GM12878 (cell line): ENCODE results near the gene RBM44. TPM values are rescaled to one million over a fixed set of nuclear protein-coding genes. Genes with fewer than 3 reads are reported as not detected.

ENCODE experiments used
- ATAC-seq: fragments of 200-7000 bp; cut with Tn5 transposase; 3 replicates; pipeline ENCODE4 v1.9.1; 2020; ENCODE audit warnings: mild to moderate bottlenecking, moderate library complexity
- BruUV-seq: library from RNA; stranded (reverse); fragments of 400-500 nt; replicated peaks from 2 replicates; lab custom pipeline; 2021; lab: Mats Ljungman, UMichigan
- CTCF ChIA-PET: fragments of 300-600 bp; sonication (Branson Sonifier 250); formaldehyde crosslinking; extraction: SDS; loops from one replicate; lab custom pipeline; 2021; ENCODE audit warnings: inconsistent platforms; lab: Yijun Ruan, JAX
- POLR2A ChIA-PET: fragments of 350-600 bp; formaldehyde crosslinking; extraction: SDS; loops from one replicate; lab custom pipeline; 2021; ENCODE audit warnings: inconsistent platforms; lab: Charles Lee
- RAD21 ChIA-PET: fragments of 300-600 bp; sonication (Branson Sonifier 250); formaldehyde crosslinking; loops from one replicate; lab custom pipeline; 2023; ENCODE audit warnings: antibody characterized with exemption; ENCODE audit not compliant: unreplicated experiment; lab: Charles Lee
- SMC1A ChIA-PET: fragments of 300-600 bp; sonication (Branson Sonifier 250); formaldehyde crosslinking; loops from one replicate; lab custom pipeline; 2023; ENCODE audit not compliant: unreplicated experiment, uncharacterized antibody; lab: Charles Lee
- DNase-seq: peaks from one replicate; pipeline ENCODE4 v3.0.0-alpha.2; 2011; ENCODE audit warnings: low read depth, low spot score
- FAIRE-seq: peaks from 3 replicates; lab custom pipeline; 2011; peaks lifted over from hg19 to GRCh38; lab: Jason Lieb, UNC
- H2AFZ ChIP-seq: 2 replicates; pipeline ENCODE4 v1.6.0; 2011; ENCODE audit warnings: low read depth, low read length, control low read depth; ENCODE audit not compliant: control insufficient read depth
- H3K27ac ChIP-seq: 2 replicates; pipeline ENCODE4 v1.5.1; 2011; ENCODE audit warnings: control low read depth; ENCODE audit not compliant: control insufficient read depth, insufficient read depth
- H3K27me3 ChIP-seq, 2 experiments: replicated peaks in 1 of 2; 2 replicates each; pipeline versions ENCODE4 v1.6.0 to v1.6.1; 2011; ENCODE audit warnings: low read length in 1 of 2; ENCODE audit not compliant: control insufficient read depth in 2 of 2, insufficient read depth in 2 of 2
- H3K36me3 ChIP-seq, 2 experiments: 2 replicates each; pipeline ENCODE4 v1.5.1; 2011; ENCODE audit warnings: low read length in 1 of 2; ENCODE audit not compliant: control insufficient read depth in 2 of 2, insufficient read depth in 2 of 2
- H3K4me1 ChIP-seq: 2 replicates; pipeline ENCODE4 v1.6.1; 2011; ENCODE audit warnings: mild to moderate bottlenecking, low read length, moderate library complexity, mixed read lengths; ENCODE audit not compliant: control insufficient read depth, insufficient read depth
- H3K4me2 ChIP-seq: 2 replicates; pipeline ENCODE4 v1.6.0; 2011; ENCODE audit warnings: control low read depth; ENCODE audit not compliant: control insufficient read depth, insufficient read depth
- H3K4me3 ChIP-seq: fragments of 200-600 bp; sonication (generic); 2 replicates; pipeline ENCODE4 v1.5.1; 2016
- H3K79me2 ChIP-seq: 2 replicates; pipeline ENCODE4 v1.6.0; 2011; ENCODE audit warnings: low read length; ENCODE audit not compliant: control insufficient read depth, insufficient read depth
- H3K9ac ChIP-seq: 2 replicates; pipeline ENCODE4 v1.8.0; 2011; ENCODE audit warnings: low read length, control low read depth, mixed read lengths; ENCODE audit not compliant: control insufficient read depth, insufficient read depth
- H3K9me3 ChIP-seq: replicated peaks from 3 replicates; pipeline ENCODE4 v1.5.1; 2011; ENCODE audit warnings: mild to moderate bottlenecking, low read length; ENCODE audit not compliant: control insufficient read depth, insufficient read depth
- H4K20me1 ChIP-seq: 2 replicates; pipeline ENCODE4 v1.6.0; 2011; ENCODE audit not compliant: control insufficient read depth, insufficient read depth
- CTCF ChIP-seq, 3 experiments: IDR thresholded peaks in 2 of 3; conservative IDR thresholded peaks in 1 of 3; 2 replicates each; pipeline ENCODE4 v1.5.1; 2011; ENCODE audit warnings: low read depth in 3 of 3, low read length in 3 of 3, mild to moderate bottlenecking in 3 of 3, control low read depth in 2 of 3, moderate library complexity in 2 of 3, inconsistent platforms in 1 of 3, mixed read lengths in 1 of 3; ENCODE audit not compliant: control insufficient read depth in 2 of 3, insufficient read depth in 1 of 3; ENCODE audit errors: extremely low read depth in 1 of 3
- CUX1 ChIP-seq: IDR thresholded peaks from 2 replicates; pipeline ENCODE4 v1.6.1; 2012; ENCODE audit warnings: improper control_type of control experiment, low read depth, low read length; ENCODE audit not compliant: insufficient replicate concordance
- GATAD2B ChIP-seq: fragments of 450-650 bp; conservative IDR thresholded peaks from 2 replicates; pipeline ENCODE4 v1.6.1; 2017; ENCODE audit warnings: low read depth, mild to moderate bottlenecking, moderate library complexity
- IRF3 ChIP-seq: fragments of 450-650 bp; IDR thresholded peaks from 2 replicates; pipeline ENCODE4 v1.6.1; 2014; ENCODE audit warnings: mild to moderate bottlenecking
- MAX ChIP-seq: IDR thresholded peaks from 2 replicates; pipeline ENCODE4 v1.6.1; 2012; ENCODE audit warnings: low read depth, low read length, improper control_type of control experiment
- NFIC ChIP-seq: IDR thresholded peaks from 2 replicates; pipeline ENCODE4 v1.6.1; 2012; ENCODE audit warnings: low read depth, mild to moderate bottlenecking, inconsistent platforms, low read length, moderate library complexity
- RCOR1 ChIP-seq: conservative IDR thresholded peaks from 2 replicates; pipeline ENCODE4 v1.6.1; 2012; ENCODE audit warnings: low read depth, low read length, improper control_type of control experiment
- TCF7 ChIP-seq: IDR thresholded peaks from 2 replicates; pipeline ENCODE4 v1.6.1; 2014; ENCODE audit warnings: antibody characterized with exemption, borderline replicate concordance
- WGBS: methylation state at CpG from one replicate; pipeline ENCODE4 v1.1.6; 2016; ENCODE audit warnings: low lambda C conversion rate; ENCODE audit not compliant: insufficient replicate concordance, insufficient coverage; ENCODE audit errors: missing lambda C conversion rate; 5-methylcytosine and 5-hydroxymethylcytosine counted together
- in situ Hi-C: fragments of 300-500 bp; cut with MboI; formaldehyde crosslinking; loops from 9 replicates; pipeline ENCODE4 v1.14.3; 2018; ENCODE audit warnings: mixed read lengths
- intact Hi-C: fragments of 100-400 bp; cut with micrococcal nuclease; formaldehyde crosslinking; loops from one replicate; pipeline ENCODE4 v1.14.2; 2022; ENCODE audit not compliant: unreplicated experiment
- polyA plus RNA-seq, 11 experiments: library from polyadenylated mRNA; depleted of rRNA in 4 of 11; unstranded in 6 of 11; stranded (reverse) in 5 of 11; fragments of >200 nt; fragmentation: Nextera tagmentation in 4 of 11; fragmentation: Illumina TruSeq in 1 of 11; extraction: Ambion mirVana in 4 of 11; extraction: Trizol in 1 of 11; gene quantifications; 1 replicate in 1 of 11; 2 replicates in 10 of 11; pipeline versions ENCODE4 v1.2.1 to v1.2.3, GENCODE V29; 2011 to 2016; ENCODE audit warnings: inconsistent platforms in 2 of 11, missing spikeins in 2 of 11, low read depth in 1 of 11
- total RNA-seq, 4 experiments: library from RNA; depleted of rRNA in 3 of 4; stranded (reverse); fragments of >200 nt in 3 of 4; fragmentation: Illumina TruSeq in 1 of 4; extraction: Trizol in 1 of 4; gene quantifications; 2 replicates each; pipeline versions ENCODE4 v1.2.1 to v1.2.3, GENCODE V29; 2013 to 2021

Gene RBM44
- total and polyA plus RNA-seq, 10 of the 15 experiments (the other 5 are each of a cell fraction or from before 2014, with no cell fraction given), result 0.14 to 1.4 (median 0.62) TPM; not detected in 1

- Histone ChIP-seq H3K27ac (no peak overlapping the region), H3K36me3 (no peaks in the 10 kb centered on the region), H3K4me3 (no peak overlapping the region), H2AFZ (no peak overlapping the region), H3K9ac (no peak overlapping the region), H3K79me2 (no peaks in the 10 kb centered on the region), H3K4me1 (peaks cover 1% of the 10 kb centered on the region), H3K27me3 (no peaks in the 10 kb centered on the region; a peak in 1 of 4 replicates), H4K20me1 (no peaks in the 10 kb centered on the region), H3K9me3 (no peaks in the 10 kb centered on the region), H3K4me2 (no peak overlapping the region)
- BruUV-seq, result no TSS peak
- in situ Hi-C loops (no loop called here), intact Hi-C loops (no loop called here)
- TF ChIP-seq IRF3 (no peak), CUX1 (no peak), MAX (no peak), RCOR1 (no peak), GATAD2B (no peak), TCF7 (no peak), NFIC (no peak), CTCF (IDR thresholded peaks at IDR 0.05 in 2 of 3, conservative IDR thresholded peaks at IDR 0.05 in 1 of 3; ENCODE audit: control insufficient read depth in 2 of 3, extremely low read depth in 1 of 3, insufficient read depth in 1 of 3, low read depth in 3 of 3, low read length in 3 of 3) (no peak)
- POLR2A ChIA-PET, result no interaction called here
- FAIRE-seq (no peak), ATAC-seq (no peak), DNase-seq (no peak)
- CTCF ChIA-PET, result no interaction called here
- SMC1A ChIA-PET, result no interaction called here
- RAD21 ChIA-PET, result interaction anchor here (0.5 to 1.3 kb wide), 3 partner anchors 23 to 927 kb away, joined by 3 read pairs; no protein-coding TSS in a partner anchor
- WGBS, result 46% methylated on average over 13 of the region's 14 CpGs
Measured at GRCh38 chr2:237873897-237874551, 75.4 kb downstream of the RBM44 start.
